Measurements from ENCODE around the gene PBX1.

- no peak for TF ChIP-seq CTCF (IDR thresholded peaks at IDR 0.05; ENCODE audit: low read depth, low read length, poor library complexity, severe bottlenecking)
- no peak for TF ChIP-seq EZH2phosphoT487 (IDR thresholded peaks at IDR 0.05; ENCODE audit: borderline replicate concordance, low read length)
Observed at GRCh38 chr1:164633997-164634396, 75.0 kb downstream of the PBX1 start.

Data from DOHH2 (cell line).